Femur (tissue), 1 donor: ENCODE data around the gene KRT8.
"Not testable (repeated sequence)": the region's sequence is repeated elsewhere in the genome, so short reads cannot be mapped to it uniquely, and the experiment has no call there.

Source experiments
- DNase-seq: peaks from one replicate; pipeline ENCODE4 v3.0.0-alpha.2; 2017

The KRT8 gene

GRCh38 chr12:52901715-52902541 lies 2.9 kb downstream of the KRT8 start:
- DNase-seq = no peak

GRCh38 chr12:52900896-52901714 lies 3.8 kb downstream of the KRT8 start:
- no peak for DNase-seq

- DNase-seq = no peak
Observed at GRCh38 chr12:52900166-52900895, 4.5 kb downstream of the KRT8 start.

GRCh38 chr12:52899338-52900035 lies 5.4 kb downstream of the KRT8 start:
- DNase-seq = no peak

- DNase-seq = no peak
Observed at GRCh38 chr12:52896190-52897100, 8.4 kb downstream of the KRT8 start.

- no peak for DNase-seq
Observed at GRCh38 chr12:52895726-52896189, 9.1 kb downstream of the KRT8 start.

- no peak for DNase-seq
Observed at GRCh38 chr12:52892974-52893373, 11.9 kb downstream of the KRT8 start.

- DNase-seq = no peak
Observed at GRCh38 chr12:52892207-52892852, 12.5 kb downstream of the KRT8 start.

GRCh38 chr12:52891044-52891443 lies 13.8 kb downstream of the KRT8 start:
- no peak for DNase-seq

- DNase-seq = no peak
Observed at GRCh38 chr12:52890417-52890816, 14.5 kb downstream of the KRT8 start.

GRCh38 chr12:52884526-52885293 lies 20.2 kb downstream of the KRT8 start:
- DNase-seq = peak; percentile 74

GRCh38 chr12:52880499-52880898 lies 24.4 kb downstream of the KRT8 start:
- DNase-seq = not testable (repeated sequence)

GRCh38 chr12:52879394-52880351 lies 25.2 kb downstream of the KRT8 start:
- DNase-seq = peak; percentile 85

- no peak for DNase-seq
Observed at GRCh38 chr12:52878507-52879393, 26.1 kb downstream of the KRT8 start.

- no peak for DNase-seq
Observed at GRCh38 chr12:52877242-52877641, 27.6 kb downstream of the KRT8 start.

- no peak for DNase-seq
Observed at GRCh38 chr12:52876372-52876771, 28.5 kb downstream of the KRT8 start.

GRCh38 chr12:52874573-52875435 lies 30.1 kb downstream of the KRT8 start:
- no peak for DNase-seq
